Esophagus squamous epithelium (tissue), 5 donors: Measurements from ENCODE around the gene USP2. TPM values are rescaled to one million over a fixed set of nuclear protein-coding genes. Genes with fewer than 3 reads are reported as not detected.

Source experiments
- DNase-seq: peaks from one replicate; lab custom pipeline; 2025; lab: John Stamatoyannopoulos, UW
- H3K27ac ChIP-seq, 4 donors: fragments of 200-600 bp; sonication (generic); one replicate each; pipeline ENCODE4 v1.5.1; 2016 to 2019; ENCODE audit warnings: mild to moderate bottlenecking in 1 of 4
- H3K27me3 ChIP-seq, 4 donors: fragments of 200-600 bp; sonication (generic); 1 replicate in 3 of 4; 2 replicates in 1 of 4; pipeline versions ENCODE4 v1.5.1 to v1.6.0; 2017 to 2021; ENCODE audit warnings: antibody characterized with exemption in 1 of 4
- H3K36me3 ChIP-seq, 3 donors: fragments of 200-600 bp; sonication (generic); one replicate each; pipeline ENCODE4 v1.5.1; 2016 to 2019
- H3K4me1 ChIP-seq, 3 donors: fragments of 200-600 bp; sonication (generic); one replicate each; pipeline ENCODE4 v1.5.1; 2017 to 2019
- H3K4me3 ChIP-seq, 4 donors: fragments of 200-600 bp; sonication (generic); 1 replicate in 3 of 4; 2 replicates in 1 of 4; pipeline ENCODE4 v1.5.1; 2016 to 2019; ENCODE audit warnings: mild to moderate bottlenecking in 2 of 4, moderate library complexity in 1 of 4
- H3K9me3 ChIP-seq, 3 donors: fragments of 200-600 bp; sonication (generic); one replicate each; pipeline ENCODE4 v1.5.1; 2016 to 2019
- CTCF ChIP-seq, 6 experiments: fragments of 450-650 bp in 4 of 6; fragments of 200-600 bp in 2 of 6; sonication (generic) in 2 of 6; IDR thresholded peaks; one replicate each; pipeline ENCODE4 v1.5.1; 2016 to 2019; ENCODE audit warnings: antibody characterized with exemption in 6 of 6, mild to moderate bottlenecking in 4 of 6, moderate library complexity in 4 of 6
- POLR2A ChIP-seq, 4 donors: fragments of 450-650 bp; IDR thresholded peaks; one replicate each; pipeline ENCODE4 v1.6.1; 2017; ENCODE audit warnings: antibody characterized with exemption in 4 of 4, mild to moderate bottlenecking in 4 of 4, moderate library complexity in 3 of 4
- WGBS, 2 donors: methylation state at CpG; one replicate each; pipeline ENCODE4 v1.1.5; 2018; 5-methylcytosine and 5-hydroxymethylcytosine counted together
- intact Hi-C: fragments of 100-400 bp; cut with DNase I; formaldehyde crosslinking; loops from one replicate; pipeline ENCODE4 v1.15.0; 2022
- total RNA-seq, 4 donors: library from RNA; depleted of rRNA; stranded (reverse); fragments of >200 nt; gene quantifications; one replicate each; pipeline ENCODE4 v1.1.0, GENCODE V29; 2016
- donor health status: DM: yes; HTN: yes; CAD: no.

Gene USP2
- total RNA-seq, 4 donors from 2014 or later = 1.9 to 9.6 (median 4.8) TPM

DNA sequence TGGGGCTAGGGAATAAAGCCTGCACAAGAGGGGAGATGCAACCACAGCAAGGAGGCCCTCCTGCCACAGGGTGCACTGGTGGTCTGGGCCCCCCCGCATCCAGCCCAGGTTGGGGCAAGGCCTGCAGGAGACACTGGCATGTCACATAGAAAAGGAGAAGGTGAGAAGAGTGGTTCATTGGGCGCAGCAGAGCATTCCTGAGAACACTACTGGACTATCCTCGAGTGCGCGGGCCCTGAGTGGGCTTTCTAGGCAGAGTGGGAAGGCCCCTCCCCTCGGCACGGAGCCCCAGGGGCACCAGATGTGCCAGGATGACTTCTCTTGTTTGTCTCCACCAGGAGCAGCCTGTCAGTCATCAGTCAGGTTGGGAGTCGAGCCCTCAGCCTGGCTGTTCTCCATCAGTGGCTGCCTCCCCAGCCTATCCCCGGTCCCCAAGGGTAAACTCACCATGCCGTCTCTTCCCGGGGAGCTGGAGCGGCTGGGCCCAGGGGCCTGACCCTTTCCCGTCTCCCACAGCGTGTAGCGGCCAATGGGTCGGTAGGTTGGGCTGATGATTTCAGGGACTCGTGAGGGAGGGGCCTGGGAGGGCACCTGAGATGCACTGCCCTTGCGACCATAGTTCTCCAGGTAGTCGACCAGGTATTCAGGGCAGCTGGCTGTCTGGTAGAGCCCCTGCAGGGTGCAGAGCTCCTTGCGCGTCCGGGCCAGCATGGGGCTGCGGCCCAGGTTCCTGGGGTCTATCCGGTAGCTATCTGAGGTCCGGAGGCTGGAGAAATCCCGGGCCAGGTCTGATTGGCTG, 9.0 kb downstream of the USP2 start:
- 70 to 75% methylated on average over 2 to 11 of the region's 26 CpGs for WGBS, 2 donors
- Histone ChIP-seq H3K9me3 (no peaks in the 10 kb centered on the region), H3K4me1 (peaks cover 54 to 98% (median 75%) of the 10 kb centered on the region in 3 donors), H3K27ac (peak overlapping the region in 3 of 4 donors; percentile 83 to 95 (median 92)), H3K36me3 (no peaks in the 10 kb centered on the region), H3K27me3 (peaks cover 0 to 7% (median 0%) of the 10 kb centered on the region in 4 donors), H3K4me3 (no peak overlapping the region)
- intact Hi-C loops = no loop called here
- TF ChIP-seq POLR2A (IDR thresholded peaks at IDR 0.05) (no peak), CTCF (IDR thresholded peaks at IDR 0.05) (no peak)
- DNase-seq = no peak

DNA sequence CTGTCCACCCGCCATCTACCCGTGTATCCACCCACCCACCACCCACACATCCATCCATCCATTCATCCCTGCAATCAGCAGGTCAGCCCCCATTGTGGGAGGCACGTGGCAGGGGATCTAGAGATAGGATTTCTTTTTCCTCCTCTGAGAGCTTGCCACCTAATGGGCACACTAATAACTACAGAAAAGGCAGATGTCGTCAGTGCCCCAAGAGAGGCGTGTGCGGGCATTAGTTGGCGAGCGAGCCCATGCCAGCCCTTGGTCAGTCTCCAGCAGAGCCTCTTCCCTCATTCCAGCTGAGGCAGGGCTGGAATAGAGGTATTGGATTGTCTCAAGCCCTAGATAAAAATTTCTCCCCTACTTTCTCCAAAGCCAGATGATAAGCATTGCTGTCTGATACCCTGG, 9.7 kb downstream of the USP2 start:
- no peak overlapping the region for H3K4me3 ChIP-seq
- TF ChIP-seq CTCF (IDR thresholded peaks at IDR 0.05) (peak in 5 of 6 experiments; percentile 16 to 59 (median 50)), POLR2A (IDR thresholded peaks at IDR 0.05) (no peak)
- H3K27ac ChIP-seq = peak overlapping the region; percentile 74 to 95 (median 88)
- peaks cover 0 to 11% (median 0%) of the 10 kb centered on the region in 4 donors for H3K27me3 ChIP-seq
- intact Hi-C loops = no loop called here
- 10 to 32% methylated on average over 8 of the region's 8 CpGs for WGBS, 2 donors
- no peak for DNase-seq
- no peaks in the 10 kb centered on the region for H3K9me3 ChIP-seq
- no peaks in the 10 kb centered on the region for H3K36me3 ChIP-seq
- peaks cover 61 to 98% (median 76%) of the 10 kb centered on the region in 3 donors for H3K4me1 ChIP-seq

GRCh38 chr11:119371067-119371601, 10.4 kb downstream of the USP2 start:
- no peak for DNase-seq
- Histone ChIP-seq H3K4me3 (no peak overlapping the region), H3K27ac (peak overlapping the region; percentile 74 to 95 (median 88)), H3K27me3 (peaks cover 0 to 11% (median 0%) of the 10 kb centered on the region in 4 donors), H3K9me3 (no peaks in the 10 kb centered on the region), H3K4me1 (peaks cover 57 to 98% (median 77%) of the 10 kb centered on the region in 3 donors), H3K36me3 (no peaks in the 10 kb centered on the region)
- TF ChIP-seq POLR2A (IDR thresholded peaks at IDR 0.05) = no peak
- no peak for TF ChIP-seq CTCF (IDR thresholded peaks at IDR 0.05)
- WGBS, 2 donors = 50 to 64% methylated on average over 6 of the region's 8 CpGs
- intact Hi-C loops = no loop called here

- peaks cover 0 to 12% (median 0%) of the 10 kb centered on the region in 4 donors for H3K27me3 ChIP-seq
- intact Hi-C loops = no loop called here
- H3K9me3 ChIP-seq = no peaks in the 10 kb centered on the region
- no peak for DNase-seq
- WGBS, 2 donors = 60 to 64% methylated on average over 6 of the region's 8 CpGs
- TF ChIP-seq POLR2A (IDR thresholded peaks at IDR 0.05) = no peak
- no peak for TF ChIP-seq CTCF (IDR thresholded peaks at IDR 0.05)
- H3K4me1 ChIP-seq = peaks cover 52 to 98% (median 73%) of the 10 kb centered on the region in 3 donors
- H3K4me3 ChIP-seq = no peak overlapping the region
- peak overlapping the region; percentile 74 to 95 (median 88) for H3K27ac ChIP-seq
- H3K36me3 ChIP-seq = no peaks in the 10 kb centered on the region
Measured at GRCh38 chr11:119370486-119371046, 10.9 kb downstream of the USP2 start.
